ENCODE data around the gene DNHD1.

The DNHD1 gene

GRCh38 chr11:6566704-6567370, 69.8 kb downstream of the DNHD1 start:
- no peak for FAIRE-seq

GRCh38 chr11:6567371-6567745, 70.3 kb downstream of the DNHD1 start:
- FAIRE-seq, result no peak

GRCh38 chr11:6568191-6568918, 71.3 kb downstream of the DNHD1 start:
- no peak for FAIRE-seq

GRCh38 chr11:6569706-6570105, 72.6 kb downstream of the DNHD1 start:
- no peak for FAIRE-seq

GRCh38 chr11:6570691-6571427, 73.8 kb downstream of the DNHD1 start:
- FAIRE-seq, result no peak

- FAIRE-seq, result no peak
Observed at GRCh38 chr11:6571434-6572008, 74.4 kb downstream of the DNHD1 start.

- no peak for FAIRE-seq
Observed at GRCh38 chr11:6572215-6572614, 75.1 kb downstream of the DNHD1 start.

- no peak for FAIRE-seq
Observed at GRCh38 chr11:6574816-6575715, 78.0 kb downstream of the DNHD1 start.

- no peak for FAIRE-seq
Observed at GRCh38 chr11:6576471-6577373, 79.6 kb downstream of the DNHD1 start.

GRCh38 chr11:6578134-6578533, 81.1 kb downstream of the DNHD1 start:
- FAIRE-seq, result no peak

GRCh38 chr11:6579681-6580080, 82.6 kb downstream of the DNHD1 start:
- FAIRE-seq, result no peak

GRCh38 chr11:6583584-6583983, 86.5 kb downstream of the DNHD1 start:
- FAIRE-seq, result no peak

GRCh38 chr11:6584528-6584927, 87.4 kb downstream of the DNHD1 start:
- no peak for FAIRE-seq

- no peak for FAIRE-seq
Observed at GRCh38 chr11:6586434-6587359, 89.6 kb downstream of the DNHD1 start.

- FAIRE-seq, result no peak
Observed at GRCh38 chr11:6587360-6587953, 90.4 kb downstream of the DNHD1 start.

GRCh38 chr11:6588018-6588417, 90.9 kb downstream of the DNHD1 start:
- no peak for FAIRE-seq

GRCh38 chr11:6594142-6594768, 97.2 kb downstream of the DNHD1 start:
- FAIRE-seq, result no peak

GRCh38 chr11:6596239-6596877, 99.3 kb downstream of the DNHD1 start:
- FAIRE-seq, result no peak

GRCh38 chr11:6598555-6598954, 101.5 kb downstream of the DNHD1 start:
- no peak for FAIRE-seq
